IPS-11a (cell line): Measurements from ENCODE around the gene SEC24B.

Experiments
- H3K4me3 ChIP-seq: one replicate; pipeline ENCODE4 v1.5.1; 2013; ENCODE audit warnings: low read depth, low read length, control low read depth

The SEC24B gene

GRCh38 chr4:109433205-109434006, at the start of gene SEC24B:
TSS of gene SEC24B (plus strand) at chr4:109433815. CDS start at chr4:109433870, 55 bp downstream.
- peak within 1 kb of the TSS; percentile 79 for H3K4me3 ChIP-seq

DNA sequence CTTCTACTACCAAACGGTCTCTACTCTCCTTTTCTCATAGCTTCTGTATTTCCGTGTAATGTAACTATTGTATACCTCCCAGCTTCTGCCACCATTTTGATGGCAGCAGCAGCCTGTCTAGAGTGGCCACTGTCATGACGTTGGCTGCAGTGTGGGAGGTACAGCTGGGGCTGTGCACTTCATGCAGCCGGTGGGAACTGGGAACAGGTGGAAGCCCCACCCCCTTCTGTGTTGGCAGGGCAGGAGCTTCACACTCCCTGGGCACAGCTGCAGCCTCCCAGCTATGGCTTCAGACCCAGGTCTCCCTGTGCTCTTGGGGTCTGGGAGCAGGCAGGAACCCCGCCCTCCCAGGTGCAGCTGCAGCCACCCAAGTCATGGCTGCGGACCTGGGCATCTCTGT, 49.8 kb upstream of the SEC24B start:
- H3K4me3 ChIP-seq: no peak overlapping the region

DNA sequence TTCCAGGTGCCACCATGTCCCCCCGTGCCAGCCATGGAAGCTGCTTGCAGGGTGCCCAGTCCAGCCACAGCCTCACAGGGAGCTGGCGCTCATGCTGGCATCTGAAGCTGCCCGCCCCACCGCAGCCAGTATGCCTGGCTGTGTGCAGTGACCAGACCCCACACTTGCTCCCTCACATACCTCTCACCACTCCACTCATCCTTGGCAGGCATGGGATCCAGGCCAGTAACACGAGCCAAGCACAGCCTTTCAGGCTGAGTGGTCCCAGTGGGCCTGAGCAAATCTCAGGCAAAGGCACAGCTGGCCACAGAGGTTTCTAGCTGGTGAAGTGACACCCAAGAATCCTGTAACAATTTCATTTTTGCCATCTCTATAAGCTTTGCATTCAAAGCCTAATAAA, 48.4 kb upstream of the SEC24B start:
- no peak overlapping the region for H3K4me3 ChIP-seq

DNA sequence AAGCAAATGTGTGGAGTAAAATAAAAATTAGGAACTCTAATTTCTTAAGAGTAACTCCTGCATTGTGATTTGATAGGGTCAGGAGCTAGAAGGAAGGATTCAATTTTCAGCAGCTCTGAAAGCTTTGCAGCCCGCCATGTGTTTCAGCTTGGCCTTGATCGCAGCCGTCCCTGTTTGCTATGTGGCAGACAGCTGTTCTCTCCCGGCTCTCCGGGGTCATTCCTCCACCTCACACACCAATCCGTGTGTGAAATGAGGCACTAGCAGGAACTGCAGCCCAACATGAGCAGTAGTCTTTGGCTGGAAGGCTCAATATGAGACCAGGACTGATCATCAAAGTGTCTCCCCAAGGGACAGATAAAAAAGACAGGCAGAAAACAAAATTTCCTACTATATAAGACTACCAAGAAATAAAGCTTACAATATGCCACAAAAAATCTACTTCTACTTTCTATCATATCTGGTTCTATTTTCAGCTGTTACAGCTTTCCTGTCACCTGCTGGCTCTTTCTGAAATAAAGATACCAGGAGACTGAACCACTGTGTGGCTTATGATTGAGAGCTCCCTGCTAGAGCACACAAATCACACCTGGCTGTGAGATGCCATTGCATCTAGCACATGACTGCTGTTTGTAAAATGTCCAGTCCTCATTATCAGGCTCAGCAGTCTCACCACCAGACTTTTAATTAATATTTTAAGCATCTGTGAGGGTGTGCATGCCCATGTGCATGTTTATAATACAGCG, 44.1 kb upstream of the SEC24B start:
- no peak overlapping the region for H3K4me3 ChIP-seq

- no peak overlapping the region for H3K4me3 ChIP-seq
Measured at GRCh38 chr4:109390115-109390768, 43.4 kb upstream of the SEC24B start.

- H3K4me3 ChIP-seq: no peak overlapping the region
Measured at GRCh38 chr4:109395694-109396093, 37.9 kb upstream of the SEC24B start.

DNA sequence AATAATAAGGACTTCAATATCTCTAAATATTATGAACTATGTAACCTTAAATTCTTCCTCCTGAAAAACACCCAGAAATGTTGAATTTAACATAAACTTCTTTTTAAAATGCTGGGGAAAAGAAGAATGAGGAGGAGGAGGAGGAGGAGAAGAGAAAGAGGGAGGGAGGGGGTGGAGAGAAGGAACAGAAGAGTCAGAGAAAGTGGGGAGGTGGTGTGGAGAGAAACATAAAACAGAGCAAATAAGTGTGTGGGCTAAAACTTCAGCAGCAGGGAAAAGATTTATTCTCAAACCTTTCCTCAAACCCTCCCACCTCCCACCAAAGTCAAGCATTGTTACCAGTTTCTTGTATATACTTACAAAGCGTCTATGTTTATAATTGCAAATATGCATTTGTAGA, 34.7 kb upstream of the SEC24B start:
- H3K4me3 ChIP-seq: no peak overlapping the region

DNA sequence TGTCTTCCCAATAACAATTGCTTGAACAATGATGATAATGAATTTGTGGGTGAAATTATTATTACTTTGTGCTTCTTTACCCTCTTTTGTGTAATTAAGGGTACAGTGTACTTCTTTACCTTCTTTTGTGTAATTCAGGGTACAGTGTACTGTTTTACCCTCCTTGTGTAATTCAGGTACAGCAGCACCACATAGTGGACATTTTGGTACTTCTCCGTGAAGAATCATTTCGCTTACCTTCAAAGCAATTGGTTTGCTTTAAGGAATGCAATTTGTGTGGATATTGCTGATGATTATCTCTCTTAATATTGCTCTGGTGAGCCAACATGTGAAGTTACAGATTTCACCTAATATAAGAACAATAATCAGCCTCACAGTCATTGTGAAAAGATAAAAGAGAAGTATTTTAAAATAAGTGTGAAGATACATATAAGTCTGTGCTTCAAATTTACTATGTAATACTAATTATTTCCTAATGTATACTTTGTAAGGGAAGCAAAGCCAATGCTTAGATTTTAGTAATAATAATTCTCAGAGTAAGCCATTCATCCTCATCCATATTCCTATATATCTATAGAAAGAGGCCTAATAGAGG, 27.2 kb upstream of the SEC24B start:
- no peak overlapping the region for H3K4me3 ChIP-seq

DNA sequence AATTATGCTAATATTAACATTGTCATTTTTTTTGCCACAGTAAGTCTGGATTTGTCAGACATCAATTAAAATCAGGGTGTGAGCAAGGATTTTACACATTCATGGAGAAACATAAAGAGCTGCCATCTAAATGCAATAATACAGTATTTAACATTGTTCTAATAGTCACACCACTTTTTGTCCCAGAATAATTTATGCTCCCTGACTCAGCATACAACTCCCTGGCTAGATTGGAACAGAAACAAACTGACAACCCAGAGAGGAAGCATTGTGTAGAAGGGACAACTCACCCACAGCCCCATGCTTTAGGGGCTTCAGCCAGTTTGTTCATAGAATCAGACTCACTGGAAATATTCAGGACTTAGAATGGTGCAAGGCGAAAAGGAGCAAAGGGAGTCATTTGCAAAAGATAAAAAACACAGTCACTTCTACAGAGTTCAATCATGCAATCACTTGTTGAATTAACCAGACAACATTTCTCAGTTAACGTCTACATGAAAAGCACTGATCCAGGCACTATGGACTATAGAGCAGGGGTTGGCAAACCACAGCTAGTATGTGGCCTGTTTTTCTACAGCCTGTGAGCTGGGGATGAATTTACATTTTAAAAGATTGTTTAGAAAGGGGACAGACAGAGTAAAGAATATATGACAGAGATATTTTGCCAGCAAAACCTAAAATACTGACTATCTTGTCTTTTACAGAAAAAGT, 26.4 kb upstream of the SEC24B start:
- H3K4me3 ChIP-seq: no peak overlapping the region

- no peak overlapping the region for H3K4me3 ChIP-seq
Measured at GRCh38 chr4:109408711-109409110, 24.9 kb upstream of the SEC24B start.

DNA sequence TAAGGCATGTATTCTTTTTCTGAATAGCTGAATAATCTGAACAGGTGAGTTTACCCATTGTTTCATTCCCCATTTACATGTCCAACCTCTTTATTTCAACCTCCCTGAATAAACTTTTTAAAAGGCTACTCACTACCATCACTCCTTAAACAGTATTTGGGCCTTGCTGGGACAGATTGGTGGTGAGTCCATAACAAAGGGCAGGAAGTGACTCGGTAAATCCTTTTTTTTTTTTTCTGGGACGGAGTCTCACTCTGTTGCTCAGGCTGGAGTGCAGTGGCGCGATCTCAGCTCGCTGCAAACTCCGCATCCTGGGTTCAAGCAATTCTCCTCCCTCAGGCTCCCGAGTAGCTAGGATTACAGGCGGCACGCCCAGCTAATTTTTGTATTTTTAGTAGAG, 23.4 kb upstream of the SEC24B start:
- H3K4me3 ChIP-seq: no peak overlapping the region

DNA sequence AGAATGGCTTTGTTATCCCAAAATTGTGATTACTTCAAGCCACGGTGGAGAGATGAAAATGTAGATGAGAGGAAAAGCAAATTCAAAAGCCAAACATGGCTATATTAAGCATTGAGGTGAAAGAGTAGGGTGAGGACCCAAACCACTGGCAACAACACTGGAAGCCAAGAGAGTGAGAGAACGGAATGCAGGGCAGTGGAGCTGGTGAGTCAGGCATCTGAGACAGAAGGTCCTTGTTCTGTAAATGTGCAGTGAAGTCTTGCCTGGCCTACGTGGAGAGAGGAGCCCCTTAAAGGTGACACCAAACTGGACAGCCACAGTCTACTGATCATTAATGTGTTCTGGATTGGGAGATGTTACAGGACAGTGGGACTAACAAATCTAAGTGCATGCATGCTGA, 22.8 kb upstream of the SEC24B start:
- no peak overlapping the region for H3K4me3 ChIP-seq

DNA sequence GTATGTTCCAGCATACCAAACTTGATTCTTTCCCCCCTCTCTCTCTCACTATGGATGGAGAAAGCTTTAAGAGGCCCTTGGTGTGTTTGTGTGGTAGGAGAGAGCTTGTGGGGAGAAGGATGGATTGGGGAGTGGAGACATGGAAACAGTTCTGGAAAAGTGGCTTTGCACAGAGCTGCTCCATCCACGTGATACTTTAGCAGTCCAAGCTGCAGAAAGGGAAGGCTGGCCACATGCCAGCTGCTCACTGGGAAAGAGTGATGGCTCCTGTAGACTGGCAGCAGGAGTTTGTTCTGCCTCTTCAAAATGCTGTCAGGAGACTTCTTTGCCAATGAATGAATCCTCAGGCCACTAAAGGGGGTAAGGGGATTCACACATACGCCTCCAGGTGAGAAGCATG, 21.7 kb upstream of the SEC24B start:
- no peak overlapping the region for H3K4me3 ChIP-seq

GRCh38 chr4:109412776-109413175, 20.8 kb upstream of the SEC24B start:
- no peak overlapping the region for H3K4me3 ChIP-seq

DNA sequence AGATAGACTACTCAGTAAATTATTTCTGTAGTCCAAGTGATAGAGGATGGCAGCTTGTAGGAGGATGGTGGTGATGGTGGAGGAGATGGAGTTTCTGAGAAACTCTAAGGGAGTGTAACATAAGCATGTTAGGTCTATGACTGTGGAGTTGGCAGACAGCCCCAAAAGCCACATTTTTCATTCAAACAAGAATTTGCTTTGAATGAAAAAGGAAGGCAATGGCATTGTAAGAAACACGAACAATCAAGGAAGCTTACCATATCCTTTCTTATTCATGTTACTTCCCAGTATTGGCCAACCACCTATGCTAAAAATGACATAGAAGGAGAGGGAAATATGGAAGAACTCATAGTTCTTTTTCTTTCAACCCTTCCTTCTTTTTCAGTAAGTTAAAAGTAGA, 18.7 kb upstream of the SEC24B start:
- H3K4me3 ChIP-seq: no peak overlapping the region

- no peak overlapping the region for H3K4me3 ChIP-seq
Measured at GRCh38 chr4:109418588-109418987, 15.0 kb upstream of the SEC24B start.

- H3K4me3 ChIP-seq: no peak overlapping the region
Measured at GRCh38 chr4:109419679-109420078, 13.9 kb upstream of the SEC24B start.

DNA sequence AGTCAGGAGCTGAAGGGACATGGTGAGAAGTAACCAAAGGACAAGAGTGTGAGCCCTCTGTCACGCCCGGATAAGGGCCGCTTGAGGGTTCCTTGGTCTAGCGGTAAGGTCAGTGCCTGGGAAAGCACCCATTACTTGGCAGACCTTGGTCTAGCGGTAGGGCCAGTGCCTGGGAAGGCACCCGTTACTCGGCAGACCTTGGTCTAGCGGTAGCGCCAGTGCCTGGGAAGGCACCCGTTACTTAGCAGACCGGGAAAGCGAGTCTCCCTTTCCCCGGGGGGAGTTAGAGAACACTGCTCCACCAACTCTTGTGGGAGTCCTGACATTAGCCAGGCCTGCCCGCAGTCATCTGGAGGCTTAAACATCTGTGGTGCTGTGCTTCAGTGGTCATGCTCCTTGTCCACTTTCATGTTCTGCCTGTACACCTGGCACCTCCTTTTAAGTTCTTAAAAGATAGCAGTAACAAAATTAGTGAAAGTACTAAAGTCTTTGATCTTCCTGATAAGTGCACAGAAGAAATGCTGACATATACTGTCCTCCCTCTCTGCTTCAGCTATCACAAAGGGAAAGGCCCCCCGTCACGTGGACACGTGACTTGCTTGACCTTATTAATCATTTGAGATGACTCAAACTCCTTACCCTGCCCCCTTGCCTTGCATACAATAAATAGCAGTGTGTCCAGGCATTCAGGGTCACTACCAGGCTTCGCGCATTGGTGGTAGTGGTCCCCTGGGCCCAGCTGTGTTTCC, 9.3 kb upstream of the SEC24B start:
- no peak overlapping the region for H3K4me3 ChIP-seq

DNA sequence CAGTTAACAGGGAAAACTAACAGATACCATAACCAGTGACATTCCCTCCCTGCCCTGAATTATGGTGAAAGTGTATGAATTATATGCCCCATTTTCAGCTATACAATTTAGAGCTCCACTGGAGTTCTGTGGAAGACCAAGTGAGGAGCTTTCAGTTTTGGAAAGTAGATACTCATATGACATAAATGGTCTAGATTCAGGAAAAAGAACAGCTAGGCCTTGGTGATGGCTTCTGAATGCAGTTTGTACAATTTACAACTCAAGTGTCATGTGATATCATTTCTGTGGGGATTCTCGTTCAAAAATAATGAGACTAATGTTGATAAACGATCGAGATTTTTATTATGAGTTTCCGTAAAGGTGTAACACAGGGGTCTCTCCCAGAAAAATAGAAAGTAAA, 8.2 kb upstream of the SEC24B start:
- H3K4me3 ChIP-seq: no peak overlapping the region

- no peak overlapping the region for H3K4me3 ChIP-seq
Measured at GRCh38 chr4:109429545-109429944, 4.1 kb upstream of the SEC24B start.
